HCT116 (cell line): ENCODE measurements around the gene GHR.

Experiments
- CTCF ChIP-seq, 3 experiments: fragments of 200-600 bp in 1 of 3; sonication (generic) in 1 of 3; IDR thresholded peaks in 2 of 3; conservative IDR thresholded peaks in 1 of 3; 2 replicates each; pipeline ENCODE4 v1.5.1; 2012 to 2017; ENCODE audit warnings: low read depth in 2 of 3, low read length in 2 of 3, antibody characterized with exemption in 1 of 3, borderline replicate concordance in 1 of 3, control low read depth in 1 of 3, mild to moderate bottlenecking in 1 of 3, mixed read lengths in 1 of 3, mixed run types in 1 of 3, moderate library complexity in 1 of 3; ENCODE audit not compliant: insufficient read depth in 1 of 3
- EZH2 ChIP-seq: fragments of 200-600 bp; sonication (generic); IDR thresholded peaks from 2 replicates; pipeline ENCODE4 v1.6.1; 2017; ENCODE audit warnings: antibody characterized with exemption, mixed run types
- POLR2A ChIP-seq: IDR thresholded peaks from 2 replicates; pipeline ENCODE4 v1.7.0; 2011; ENCODE audit warnings: borderline replicate concordance; ENCODE audit not compliant: insufficient read depth, insufficient read length; ENCODE audit errors: extremely low read depth
- POLR2AphosphoS5 ChIP-seq: IDR thresholded peaks from 2 replicates; pipeline ENCODE4 v1.6.1; 2011; ENCODE audit warnings: mild to moderate bottlenecking, low read depth, low read length, moderate library complexity

- no peak for TF ChIP-seq CTCF (IDR thresholded peaks at IDR 0.05 in 2 of 3, conservative IDR thresholded peaks at IDR 0.05 in 1 of 3; ENCODE audit: borderline replicate concordance in 1 of 3, insufficient read depth in 1 of 3, low read depth in 2 of 3, low read length in 2 of 3)
- TF ChIP-seq EZH2, result no peak
- no peak for TF ChIP-seq POLR2A
- no peak for TF ChIP-seq POLR2AphosphoS5
These were observed 221.9 kb downstream of the GHR start for GRCh38 chr5:42645138-42645537.
